Nephron progenitor cell (in vitro differentiated cells): ENCODE data around the gene EIF1.

Source experiments
- DNase-seq: peaks from one replicate; pipeline ENCODE4 v3.0.0; 2021
- H3K27ac Mint-ChIP-seq: 2 replicates; pipeline ENCODE4 v1.8.0; 2021; ENCODE audit warnings: mild to moderate bottlenecking, moderate library complexity, mixed read lengths
- H3K27me3 Mint-ChIP-seq: 2 replicates; pipeline ENCODE4 v1.8.0; 2021; ENCODE audit warnings: mild to moderate bottlenecking, low read depth, mixed read lengths; ENCODE audit not compliant: poor library complexity
- H3K36me3 Mint-ChIP-seq: 2 replicates; pipeline ENCODE4 v1.8.0; 2021; ENCODE audit warnings: low read depth, mixed read lengths
- H3K4me1 Mint-ChIP-seq: 2 replicates; pipeline ENCODE4 v1.8.0; 2021; ENCODE audit warnings: mixed read lengths
- H3K4me3 Mint-ChIP-seq: 2 replicates; pipeline ENCODE4 v1.8.0; 2021; ENCODE audit warnings: mild to moderate bottlenecking, moderate library complexity, mixed read lengths
- H3K9me3 Mint-ChIP-seq: 2 replicates; pipeline ENCODE4 v1.8.0; 2021; ENCODE audit warnings: mild to moderate bottlenecking, moderate library complexity, mixed read lengths
- CTCF ChIP-seq: fragments of 200-600 bp; sonication (generic); IDR thresholded peaks from 2 replicates; pipeline ENCODE4 v1.5.0; 2021; ENCODE audit warnings: antibody characterized with exemption

Gene EIF1

DNA sequence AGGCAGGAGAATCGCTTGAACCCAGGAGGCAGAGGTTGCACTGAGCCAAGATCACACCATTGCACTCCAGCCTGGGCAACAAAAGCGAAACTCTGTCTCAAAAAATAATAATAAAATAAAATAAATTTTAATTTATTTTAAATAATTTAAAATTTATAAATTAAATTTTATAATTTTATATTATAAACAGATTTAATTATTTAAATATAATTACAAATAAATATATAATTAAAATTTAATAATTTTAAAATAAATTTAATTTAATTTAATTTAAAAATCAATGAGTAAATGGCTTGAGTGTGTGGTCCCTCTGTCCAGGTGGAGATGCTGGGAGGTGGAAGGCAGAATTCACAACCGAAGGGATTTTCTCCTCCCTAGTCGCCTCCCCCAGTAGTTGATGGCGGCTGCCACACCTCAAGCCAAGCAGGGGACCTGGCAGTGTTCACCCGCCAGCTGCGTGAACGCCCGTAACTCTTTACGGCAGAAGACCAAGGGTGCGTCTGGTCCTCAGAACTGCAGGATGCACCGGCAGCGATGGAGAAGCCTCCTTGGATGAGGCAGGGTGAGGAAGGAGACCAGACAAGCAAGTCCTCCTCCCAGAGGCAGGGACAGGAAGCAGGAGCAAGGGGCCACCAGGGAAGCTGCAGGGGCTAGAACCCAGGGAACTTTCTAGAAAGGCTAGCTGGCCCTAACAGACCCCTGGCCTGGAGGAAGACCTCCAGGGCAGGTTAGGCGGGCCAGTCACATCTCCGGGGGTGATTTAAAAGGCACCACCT lies 41.5 kb upstream of the EIF1 start:
- H3K9me3 Mint-ChIP-seq: no peaks in the 10 kb centered on the region
- DNase-seq: no peak
- peak overlapping the region; percentile 54 for H3K27ac Mint-ChIP-seq

DNA sequence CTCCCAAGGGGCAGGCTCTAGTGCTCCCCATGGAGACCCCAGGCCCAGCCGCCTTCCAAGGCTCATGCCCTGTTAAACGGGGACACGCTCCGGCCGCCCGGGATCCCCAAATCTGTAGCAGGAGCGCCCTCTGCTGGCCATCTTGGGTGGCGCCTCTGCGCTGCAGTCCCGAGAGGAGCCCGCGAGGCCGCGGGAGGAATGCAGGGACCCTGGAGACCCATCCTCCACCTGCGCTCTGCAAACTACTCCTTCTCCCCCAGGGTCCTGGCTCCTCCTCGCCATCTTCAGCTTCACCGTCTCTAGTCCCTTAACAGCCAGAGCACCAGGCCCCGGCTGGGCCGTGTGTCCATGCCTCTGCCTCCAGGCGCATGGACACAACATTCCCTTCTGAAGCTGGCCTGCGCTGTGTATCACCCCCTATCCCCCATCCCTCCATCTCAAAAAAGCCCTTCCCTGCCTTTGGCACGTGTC lies 40.7 kb upstream of the EIF1 start:
- peak; percentile 98 for DNase-seq
- no peak overlapping the region for H3K27ac Mint-ChIP-seq
- TF ChIP-seq CTCF: peak; percentile 94
- no peaks in the 10 kb centered on the region for H3K9me3 Mint-ChIP-seq
- peaks cover 28% of the 10 kb centered on the region for H3K4me1 Mint-ChIP-seq
- peak overlapping the region; percentile 76 for H3K4me3 Mint-ChIP-seq
- no peaks in the 10 kb centered on the region for H3K36me3 Mint-ChIP-seq
- H3K27me3 Mint-ChIP-seq: peaks cover 3% of the 10 kb centered on the region

More for the DNA sequence above, 41.5 kb upstream of the EIF1 start:
- Mint-ChIP-seq H3K27me3 (peaks cover 3% of the 10 kb centered on the region), H3K36me3 (no peaks in the 10 kb centered on the region), H3K4me1 (peaks cover 28% of the 10 kb centered on the region), H3K4me3 (peak overlapping the region; percentile 48)
- TF ChIP-seq CTCF: no peak

- peak overlapping the region; percentile 76 for H3K4me3 Mint-ChIP-seq
- H3K9me3 Mint-ChIP-seq: no peaks in the 10 kb centered on the region
- peaks cover 3% of the 10 kb centered on the region for H3K27me3 Mint-ChIP-seq
- peak; percentile 89 for TF ChIP-seq CTCF
- no peak overlapping the region for H3K27ac Mint-ChIP-seq
- DNase-seq: peak; percentile 96
- no peaks in the 10 kb centered on the region for H3K36me3 Mint-ChIP-seq
- peaks cover 28% of the 10 kb centered on the region for H3K4me1 Mint-ChIP-seq
These were observed 40.1 kb upstream of the EIF1 start for GRCh38 chr17:41648411-41649195.

GRCh38 chr17:41649923-41650519 lies 38.7 kb upstream of the EIF1 start:
- H3K4me1 Mint-ChIP-seq: peaks cover 32% of the 10 kb centered on the region
- H3K9me3 Mint-ChIP-seq: no peaks in the 10 kb centered on the region
- TF ChIP-seq CTCF: no peak
- no peak overlapping the region for H3K27ac Mint-ChIP-seq
- DNase-seq: no peak
- no peak overlapping the region for H3K4me3 Mint-ChIP-seq
- H3K27me3 Mint-ChIP-seq: peaks cover 3% of the 10 kb centered on the region
- H3K36me3 Mint-ChIP-seq: no peaks in the 10 kb centered on the region

DNA sequence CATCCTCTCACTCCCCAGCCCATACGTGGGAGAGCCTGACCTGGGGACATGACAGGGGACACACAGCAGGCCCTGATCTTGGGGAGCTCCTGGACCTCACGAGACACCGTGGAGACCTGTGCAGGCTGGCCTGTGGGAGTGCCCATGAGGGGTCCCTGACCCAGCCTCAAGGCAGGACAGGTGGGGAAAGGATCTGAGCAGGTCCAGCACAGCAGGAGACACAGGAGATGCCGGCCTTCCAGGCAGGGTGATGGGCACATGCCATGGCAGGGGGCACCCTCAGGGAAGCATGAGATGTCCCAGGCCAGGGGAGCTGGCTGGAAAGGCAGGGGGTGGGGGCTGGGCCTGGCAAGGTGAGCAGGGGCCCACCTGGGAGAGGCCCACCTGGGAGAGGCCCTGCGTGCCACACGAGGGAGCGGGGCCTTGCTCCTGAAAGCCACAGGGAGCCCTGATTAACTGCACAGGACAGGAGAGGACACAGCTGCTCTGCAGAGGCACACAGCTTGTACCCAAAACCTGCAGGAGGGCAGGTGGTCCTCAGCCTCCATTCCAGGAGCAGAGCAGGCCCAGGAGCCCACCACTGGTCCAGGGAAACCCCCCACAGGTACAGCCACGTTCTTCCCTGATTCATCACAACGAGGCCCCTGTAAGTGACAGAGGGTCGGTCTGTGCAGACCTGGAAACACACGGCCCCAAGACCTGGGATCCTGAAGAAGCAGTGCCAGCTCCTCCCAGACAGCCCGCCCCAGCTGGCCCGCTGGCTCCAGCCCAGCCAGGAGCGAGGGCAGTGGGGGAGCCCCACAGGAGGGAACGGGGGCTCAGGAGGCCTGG lies 37.7 kb upstream of the EIF1 start:
- no peak for TF ChIP-seq CTCF
- DNase-seq: no peak
- H3K36me3 Mint-ChIP-seq: no peaks in the 10 kb centered on the region
- no peak overlapping the region for H3K4me3 Mint-ChIP-seq
- H3K9me3 Mint-ChIP-seq: no peaks in the 10 kb centered on the region
- no peak overlapping the region for H3K27ac Mint-ChIP-seq
- peaks cover 36% of the 10 kb centered on the region for H3K4me1 Mint-ChIP-seq
- peaks cover 3% of the 10 kb centered on the region for H3K27me3 Mint-ChIP-seq
